ENCODE results near the gene ZGRF1.

DNA sequence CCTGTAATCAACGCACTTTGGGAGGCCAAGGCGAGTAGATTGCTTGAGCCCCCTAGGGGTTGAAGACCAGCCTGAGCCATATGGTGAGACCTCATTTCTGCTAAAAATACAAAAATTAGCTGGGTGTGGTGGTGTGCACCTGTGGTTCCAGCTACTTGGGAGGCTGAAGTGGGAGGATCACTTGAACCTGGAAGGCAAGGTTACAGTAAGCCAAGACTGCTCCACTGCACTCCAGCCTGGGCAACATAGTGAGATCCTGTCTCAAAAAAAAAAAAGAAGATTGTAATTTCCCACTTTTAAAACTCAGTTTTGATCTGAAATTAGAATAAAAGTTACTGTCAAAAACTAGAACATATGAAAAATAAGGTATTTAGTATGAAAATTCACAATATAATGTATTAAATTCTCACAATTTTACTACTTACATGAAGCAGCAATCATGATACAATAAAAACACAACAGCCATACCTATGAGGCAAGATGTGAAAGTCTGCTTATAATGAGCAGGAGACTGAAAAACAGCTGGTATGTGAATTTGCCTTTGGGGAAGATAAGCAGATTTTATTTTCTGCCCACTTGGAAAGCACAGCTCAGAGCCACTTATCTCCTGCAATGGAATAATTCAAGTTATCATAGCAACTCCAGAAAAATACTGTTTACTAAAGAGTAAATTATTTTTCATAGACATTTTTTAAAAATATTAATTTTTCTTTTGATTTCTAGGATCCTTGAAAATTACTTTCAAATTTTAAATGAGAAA, 50.6 kb downstream of the ZGRF1 start:
- TF ChIP-seq POLR2A (IDR thresholded peaks at IDR 0.05; ENCODE audit: low read length) = no peak
- TF ChIP-seq GATA1 (IDR thresholded peaks at IDR 0.05; ENCODE audit: low read depth, low read length) = no peak
